Pancreas (tissue), 10 donors: ENCODE data around the gene DTNBP1. TPM values are rescaled to one million over a fixed set of nuclear protein-coding genes. Genes with fewer than 3 reads are reported as not detected.

Experiments
- ATAC-seq, 4 donors: fragments of 200-7000 bp; cut with Tn5 transposase; one replicate each; pipeline versions ENCODE4 v1.8.0 to v1.9.1; 2020; ENCODE audit warnings: mild to moderate bottlenecking in 4 of 4, moderate library complexity in 4 of 4
- DNase-seq, 6 donors: peaks; one replicate each; pipeline ENCODE4 v3.0.0-alpha.2; 2020
- FAIRE-seq: peaks from 2 replicates; lab custom pipeline; 2012; peaks lifted over from hg19 to GRCh38; lab: Jason Lieb, UNC
- H3K27ac ChIP-seq, 4 donors: fragments of 200-600 bp; sonication (generic); 1 replicate in 3 of 4; 2 replicates in 1 of 4; pipeline versions ENCODE4 v1.5.0 to v1.8.0; 2020
- H3K27me3 ChIP-seq, 4 donors: fragments of 200-600 bp; one replicate each; pipeline ENCODE4 v1.8.0; 2021
- H3K36me3 ChIP-seq, 3 donors: fragments of 200-600 bp; sonication (generic) in 1 of 3; one replicate each; pipeline versions ENCODE4 v1.5.0 to v1.8.0; 2020 to 2021
- H3K4me1 ChIP-seq, 3 donors: fragments of 200-600 bp; one replicate each; pipeline ENCODE4 v1.8.0; 2021
- H3K4me3 ChIP-seq, 4 donors: fragments of 200-600 bp; sonication (generic) in 2 of 4; one replicate each; pipeline versions ENCODE4 v1.5.0 to v1.8.0; 2020 to 2021
- H3K9me3 ChIP-seq, 4 donors: fragments of 200-600 bp; one replicate each; pipeline ENCODE4 v1.8.0; 2021
- WGBS, 2 donors: extraction: QIAGEN DNeasy Blood & Tissue Kit; methylation state at CpG; one replicate each; pipeline ENCODE4 v1.1.7; 2013; 5-methylcytosine and 5-hydroxymethylcytosine counted together
- intact Hi-C, 3 donors: fragments of 100-400 bp; cut with DNase I; formaldehyde crosslinking; loops; one replicate each; pipeline versions ENCODE4 v1.11.1 to v1.14.2; 2022
- polyA plus RNA-seq, 2 donors: library from polyadenylated mRNA; stranded (reverse); fragments of 200-250 nt; gene quantifications; one replicate each; pipeline ENCODE4 v1.2.3, GENCODE V29; 2013
- total RNA-seq, 6 donors: library from RNA; stranded (reverse); fragmentation: NEBNext Ultra II Directional in 4 of 6; extraction: Animal tissue kit (Norgen Biotek cat#: 25700) in 4 of 6; gene quantifications; one replicate each; pipeline versions ENCODE4 v1.2.1 to v1.2.4, GENCODE V29; 2021 to 2023
- TF ChIP-seq, protein P1 (sequence below), 4 donors: fragments of 200-600 bp; sonication (generic) in 3 of 4; IDR thresholded peaks; one replicate each; pipeline versions ENCODE4 v1.5.0 to v1.8.0; 2021; ENCODE audit warnings: antibody characterized with exemption in 4 of 4
- donor health status: healthy with polysubstance abuse.
- donor health status: DM: no; HTN: no; CAD: no; lungs with moderate emphysema.
- donor health status: DM: no; HTN: no; CAD: no.
- donor health status: control.
- donor health status: control.
- donor health status: Bipolar disorder and iron deficiency.
- donor health status: DM: yes; HTN: yes; CAD: no.
- donor health status: DM: no; HTN: no; CAD: no.
- donor health status: DM: no; HTN: no; CAD: no.
- donor health status: DM: yes; HTN: yes; CAD: no.

Gene DTNBP1
- total and polyA plus RNA-seq, 8 donors: 6.5 to 11.5 (median 8.0) TPM

DNA sequence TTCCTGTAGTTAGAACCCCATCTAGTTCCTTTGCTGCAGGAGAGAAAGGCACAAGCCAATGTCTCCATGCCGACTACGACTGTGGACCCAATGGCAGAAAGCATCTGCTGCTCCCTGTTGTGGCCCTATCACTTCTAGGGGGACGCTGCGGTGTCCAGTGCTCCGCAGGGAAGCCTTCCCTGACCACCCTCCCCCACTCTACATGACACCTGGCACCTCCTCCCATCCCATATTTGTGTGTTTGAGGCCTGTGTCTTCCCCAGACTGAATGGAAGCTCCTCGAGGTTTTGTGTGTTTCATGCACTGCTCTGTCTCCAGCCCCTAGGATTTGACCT, 159.5 kb downstream of the DTNBP1 start:
- Histone ChIP-seq H3K27me3 (no peaks in the 10 kb centered on the region), H3K27ac (no peak overlapping the region), H3K4me1 (peaks cover 0 to 5% (median 0%) of the 10 kb centered on the region in 3 donors), H3K9me3 (no peaks in the 10 kb centered on the region), H3K36me3 (peaks cover 0 to 9% (median 0%) of the 10 kb centered on the region in 3 donors), H3K4me3 (no peak overlapping the region)
- intact Hi-C loops: no loop called here
- WGBS, 2 donors: 85 to 91% methylated on average over 6 of the region's 6 CpGs
- TF ChIP-seq, protein P1, sequence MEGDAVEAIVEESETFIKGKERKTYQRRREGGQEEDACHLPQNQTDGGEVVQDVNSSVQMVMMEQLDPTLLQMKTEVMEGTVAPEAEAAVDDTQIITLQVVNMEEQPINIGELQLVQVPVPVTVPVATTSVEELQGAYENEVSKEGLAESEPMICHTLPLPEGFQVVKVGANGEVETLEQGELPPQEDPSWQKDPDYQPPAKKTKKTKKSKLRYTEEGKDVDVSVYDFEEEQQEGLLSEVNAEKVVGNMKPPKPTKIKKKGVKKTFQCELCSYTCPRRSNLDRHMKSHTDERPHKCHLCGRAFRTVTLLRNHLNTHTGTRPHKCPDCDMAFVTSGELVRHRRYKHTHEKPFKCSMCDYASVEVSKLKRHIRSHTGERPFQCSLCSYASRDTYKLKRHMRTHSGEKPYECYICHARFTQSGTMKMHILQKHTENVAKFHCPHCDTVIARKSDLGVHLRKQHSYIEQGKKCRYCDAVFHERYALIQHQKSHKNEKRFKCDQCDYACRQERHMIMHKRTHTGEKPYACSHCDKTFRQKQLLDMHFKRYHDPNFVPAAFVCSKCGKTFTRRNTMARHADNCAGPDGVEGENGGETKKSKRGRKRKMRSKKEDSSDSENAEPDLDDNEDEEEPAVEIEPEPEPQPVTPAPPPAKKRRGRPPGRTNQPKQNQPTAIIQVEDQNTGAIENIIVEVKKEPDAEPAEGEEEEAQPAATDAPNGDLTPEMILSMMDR (IDR thresholded peaks at IDR 0.05): no peak
- peak in 1 of 6 donors; percentile 18 for DNase-seq
- no peak for ATAC-seq
- FAIRE-seq: no peak

- 89% methylated on average over 20 of the region's 20 CpGs for WGBS, 2 donors
- intact Hi-C loops: no loop called here
- Histone ChIP-seq H3K9me3 (no peaks in the 10 kb centered on the region), H3K27ac (no peak overlapping the region), H3K4me3 (no peak overlapping the region), H3K27me3 (no peaks in the 10 kb centered on the region), H3K4me1 (peaks cover 0 to 5% (median 0%) of the 10 kb centered on the region in 3 donors), H3K36me3 (peaks cover 0 to 9% (median 0%) of the 10 kb centered on the region in 3 donors)
- no peak for ATAC-seq
- TF ChIP-seq, protein P1 (IDR thresholded peaks at IDR 0.05): no peak
- peak in 1 of 6 donors; percentile 12 for DNase-seq
- no peak for FAIRE-seq
Observed at GRCh38 chr6:15502446-15503345, 160.1 kb downstream of the DTNBP1 start.

GRCh38 chr6:15501826-15502445, 160.9 kb downstream of the DTNBP1 start:
- ATAC-seq: peak in 2 of 4 donors; percentile 6 to 16
- peaks cover 0 to 5% (median 0%) of the 10 kb centered on the region in 3 donors for H3K4me1 ChIP-seq
- H3K36me3 ChIP-seq: peaks cover 0 to 10% (median 0%) of the 10 kb centered on the region in 3 donors
- FAIRE-seq: no peak
- H3K4me3 ChIP-seq: no peak overlapping the region
- peak in 1 of 6 donors; percentile 45 for DNase-seq
- no peak overlapping the region for H3K27ac ChIP-seq
- no peaks in the 10 kb centered on the region for H3K27me3 ChIP-seq
- no peaks in the 10 kb centered on the region for H3K9me3 ChIP-seq
- TF ChIP-seq, protein P1 (IDR thresholded peaks at IDR 0.05): no peak
- intact Hi-C loops: no loop called here
- WGBS, 2 donors: 78 to 79% methylated on average over 19 of the region's 19 CpGs

GRCh38 chr6:15500901-15501825, 161.7 kb downstream of the DTNBP1 start:
- no peak overlapping the region for H3K4me3 ChIP-seq
- no peak for FAIRE-seq
- peak in 1 of 4 donors; percentile 35 for ATAC-seq
- TF ChIP-seq, protein P1 (IDR thresholded peaks at IDR 0.05): no peak
- no peaks in the 10 kb centered on the region for H3K27me3 ChIP-seq
- no peaks in the 10 kb centered on the region for H3K9me3 ChIP-seq
- peaks cover 0 to 16% (median 0%) of the 10 kb centered on the region in 3 donors for H3K36me3 ChIP-seq
- intact Hi-C loops: no loop called here
- 92 to 94% methylated on average over 38 of the region's 38 CpGs for WGBS, 2 donors
- H3K27ac ChIP-seq: no peak overlapping the region
- H3K4me1 ChIP-seq: peaks cover 0 to 5% (median 0%) of the 10 kb centered on the region in 3 donors
- peak in 2 of 6 donors; percentile 5 to 55 for DNase-seq
